ENCODE results near the gene PTGS1.

The PTGS1 gene

DNA sequence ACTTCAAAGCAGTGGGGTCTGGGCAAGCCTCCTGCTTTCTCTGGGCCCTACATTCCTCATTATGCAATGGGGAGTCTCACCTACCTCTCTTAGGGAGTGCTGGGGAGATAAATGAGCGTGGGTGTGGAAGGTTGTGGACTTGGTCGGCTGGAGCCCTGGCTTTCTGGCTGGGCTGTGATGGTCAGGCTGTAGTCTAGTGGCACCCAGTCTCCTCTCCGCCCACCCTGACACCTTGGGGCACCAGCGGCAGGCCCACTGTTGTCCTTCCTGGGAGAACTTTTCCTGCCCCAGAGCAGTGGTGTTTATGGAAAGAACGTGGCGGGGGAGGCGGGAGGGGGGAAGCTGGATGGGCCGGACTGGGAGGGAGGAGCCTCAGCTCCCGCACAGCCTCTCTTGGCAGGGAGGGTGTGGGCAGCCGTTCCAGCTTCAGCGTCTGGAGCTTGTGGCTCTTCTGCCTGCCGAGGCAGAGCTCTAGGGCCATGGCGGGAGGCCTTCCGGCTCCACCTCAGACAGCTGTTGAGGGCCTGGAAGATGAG, 4.1 kb downstream of the PTGS1 start:
- DNase-seq (ENCODE audit: low spot score), result peak; percentile 80

- no peak for DNase-seq (ENCODE audit: low spot score)
Measured at GRCh38 chr9:122376796-122377195, 6.0 kb downstream of the PTGS1 start.

DNA sequence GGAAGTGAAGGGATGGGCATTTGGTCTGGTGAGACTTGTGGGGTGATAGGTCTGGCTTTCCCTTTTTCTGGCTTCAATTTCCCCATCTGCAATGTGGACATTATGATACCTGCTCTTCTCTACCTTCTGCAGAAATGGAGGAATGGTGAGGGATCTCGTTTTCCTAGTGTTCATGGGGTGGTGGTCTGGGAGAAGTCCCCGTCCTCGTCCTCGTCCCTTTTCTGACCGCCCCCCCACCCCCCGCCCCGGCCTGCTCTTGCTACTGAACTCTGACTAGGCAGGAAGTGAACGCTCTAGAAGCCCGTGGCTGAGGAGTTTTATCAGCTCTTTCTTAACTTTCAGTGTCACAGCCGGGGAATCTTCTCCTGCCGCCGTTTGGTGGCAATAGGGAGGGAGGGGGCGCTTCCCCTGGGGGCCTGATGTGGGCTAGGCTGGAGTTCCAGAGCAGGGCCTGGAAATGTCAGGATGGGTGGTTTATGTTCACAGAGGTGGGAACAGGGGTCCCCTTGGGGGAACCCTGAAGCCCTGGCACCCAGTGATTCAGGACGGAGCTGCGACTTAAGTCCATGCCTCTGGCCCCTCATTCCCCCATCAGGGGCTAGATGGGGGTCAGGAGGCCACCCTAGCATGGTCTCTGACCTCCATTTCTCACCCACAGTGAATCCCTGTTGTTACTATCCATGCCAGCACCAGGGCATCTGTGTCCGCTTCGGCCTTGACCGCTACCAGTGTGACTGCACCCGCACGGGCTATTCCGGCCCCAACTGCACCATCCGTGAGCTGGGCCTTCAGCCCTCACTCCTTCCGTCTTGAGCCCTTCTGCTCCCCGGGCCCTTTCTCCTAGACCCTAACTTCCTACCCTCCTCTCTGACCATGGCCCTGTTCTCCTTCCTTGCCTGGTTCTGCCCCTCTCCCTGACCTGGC, 6.7 kb downstream of the PTGS1 start:
- no peak for DNase-seq (ENCODE audit: low spot score)

- no peak for DNase-seq (ENCODE audit: low spot score)
Measured at GRCh38 chr9:122378236-122378635, 7.4 kb downstream of the PTGS1 start.

DNA sequence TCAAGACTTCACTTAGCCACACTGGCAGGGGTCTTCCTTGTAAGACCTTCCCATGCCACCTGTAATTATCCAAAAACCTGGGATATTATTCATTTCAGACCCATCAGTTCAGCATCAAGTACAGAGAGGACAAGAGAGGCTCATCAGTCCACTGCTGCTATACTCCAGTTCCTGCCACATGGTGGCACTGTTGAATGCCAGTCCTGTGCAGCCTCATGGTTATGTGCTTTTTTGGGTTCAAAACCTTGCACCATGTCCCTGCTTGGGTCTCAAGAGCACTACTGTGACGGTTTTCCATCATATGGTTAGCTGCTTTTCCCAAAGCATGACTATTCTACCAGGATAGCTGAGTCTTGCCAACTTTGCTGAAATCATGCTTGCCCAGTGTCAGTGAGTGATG, 8.5 kb downstream of the PTGS1 start:
- DNase-seq (ENCODE audit: low spot score), result peak; percentile 46

- no peak for DNase-seq (ENCODE audit: low spot score)
Measured at GRCh38 chr9:122380293-122380692, 9.5 kb downstream of the PTGS1 start.

DNA sequence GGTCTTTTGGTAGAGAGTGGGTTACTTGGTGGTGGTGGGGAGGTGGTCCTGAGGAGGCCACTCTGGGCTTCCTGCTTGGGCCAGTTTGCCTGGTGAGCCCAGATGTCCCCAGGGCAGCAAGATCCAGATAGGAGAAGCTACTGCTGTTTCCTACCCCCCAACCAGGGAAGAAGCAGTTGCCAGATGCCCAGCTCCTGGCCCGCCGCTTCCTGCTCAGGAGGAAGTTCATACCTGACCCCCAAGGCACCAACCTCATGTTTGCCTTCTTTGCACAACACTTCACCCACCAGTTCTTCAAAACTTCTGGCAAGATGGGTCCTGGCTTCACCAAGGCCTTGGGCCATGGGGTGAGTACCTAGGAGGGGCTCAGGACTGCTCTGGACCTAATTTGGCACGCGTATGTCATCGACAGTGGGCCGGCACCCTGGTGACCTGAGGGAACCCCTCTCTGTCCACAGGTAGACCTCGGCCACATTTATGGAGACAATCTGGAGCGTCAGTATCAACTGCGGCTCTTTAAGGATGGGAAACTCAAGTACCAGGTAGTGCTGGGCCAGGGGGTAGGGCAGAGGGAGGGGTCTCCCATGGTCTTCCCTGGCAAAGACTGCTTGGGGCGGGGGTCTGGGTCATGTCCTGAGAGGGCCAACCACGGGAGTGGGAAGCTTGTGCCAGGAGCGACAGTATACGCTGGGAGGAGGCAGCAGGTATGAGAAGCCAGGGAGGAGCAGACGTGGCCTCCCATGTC, 10.6 kb downstream of the PTGS1 start:
- no peak for DNase-seq (ENCODE audit: low spot score)

- DNase-seq (ENCODE audit: low spot score), result no peak
Measured at GRCh38 chr9:122382901-122383850, 12.4 kb downstream of the PTGS1 start.

- no peak for DNase-seq (ENCODE audit: low spot score)
Measured at GRCh38 chr9:122383992-122384461, 13.2 kb downstream of the PTGS1 start.

DNA sequence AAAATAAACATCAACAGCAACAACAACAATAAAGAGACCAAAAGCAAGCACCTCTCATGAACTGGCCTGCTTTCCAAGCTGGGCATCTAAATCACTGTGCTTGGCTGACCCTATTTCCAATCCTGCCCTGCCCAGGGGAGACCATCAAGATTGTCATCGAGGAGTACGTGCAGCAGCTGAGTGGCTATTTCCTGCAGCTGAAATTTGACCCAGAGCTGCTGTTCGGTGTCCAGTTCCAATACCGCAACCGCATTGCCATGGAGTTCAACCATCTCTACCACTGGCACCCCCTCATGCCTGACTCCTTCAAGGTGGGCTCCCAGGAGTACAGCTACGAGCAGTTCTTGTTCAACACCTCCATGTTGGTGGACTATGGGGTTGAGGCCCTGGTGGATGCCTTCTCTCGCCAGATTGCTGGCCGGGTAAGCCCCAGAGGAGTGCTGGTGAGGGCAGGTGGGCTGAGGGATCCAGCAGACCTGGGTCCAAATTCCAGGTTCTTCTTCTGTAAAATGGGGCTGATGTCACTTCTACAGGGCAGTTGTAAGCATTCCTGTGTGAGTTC, 15.6 kb downstream of the PTGS1 start:
- no peak for DNase-seq (ENCODE audit: low spot score)

DNA sequence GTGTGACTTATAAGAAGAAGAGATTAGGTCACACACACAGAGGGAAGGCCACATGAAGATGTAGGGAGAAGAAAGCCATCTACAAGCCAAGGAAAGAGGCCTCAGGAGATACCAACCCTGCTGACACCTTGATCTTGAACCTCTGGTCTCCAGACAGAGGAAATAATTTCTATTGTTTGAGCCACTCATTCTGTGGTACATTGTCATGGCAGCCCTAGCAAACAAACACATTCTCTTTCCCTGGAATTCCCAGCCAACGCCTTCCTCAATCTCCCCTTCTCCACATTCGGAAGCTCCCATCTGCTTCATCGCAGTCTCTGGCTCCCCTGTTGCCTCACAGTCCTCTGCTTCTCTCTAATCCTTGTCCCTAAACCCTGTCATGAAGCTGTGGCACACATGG, 16.7 kb downstream of the PTGS1 start:
- no peak for DNase-seq (ENCODE audit: low spot score)

DNA sequence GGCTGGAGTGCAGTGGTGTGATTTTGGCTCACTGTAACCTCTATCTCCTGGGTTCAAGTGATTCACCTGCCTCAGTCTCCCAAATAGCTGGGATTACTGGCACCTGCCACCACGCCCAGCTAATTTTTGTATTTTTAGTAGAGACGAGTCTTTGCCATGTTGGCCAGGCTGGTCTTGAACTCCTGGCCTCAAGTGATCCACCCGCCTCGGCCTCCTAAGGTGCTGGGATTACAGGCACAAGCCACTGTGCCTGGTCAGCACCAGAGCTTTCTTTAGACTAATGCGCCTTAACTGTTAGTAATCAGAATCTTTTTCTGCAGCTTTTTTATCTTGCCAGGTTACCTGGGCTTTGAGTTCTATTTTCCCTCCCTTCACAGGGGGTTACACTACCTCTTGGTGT, 18.4 kb downstream of the PTGS1 start:
- DNase-seq (ENCODE audit: low spot score), result no peak

GRCh38 chr9:122389799-122390481, 19.1 kb downstream of the PTGS1 start:
- peak; percentile 47 for DNase-seq (ENCODE audit: low spot score)

GRCh38 chr9:122392284-122392683, 21.5 kb downstream of the PTGS1 start:
- DNase-seq (ENCODE audit: low spot score), result no peak

DNA sequence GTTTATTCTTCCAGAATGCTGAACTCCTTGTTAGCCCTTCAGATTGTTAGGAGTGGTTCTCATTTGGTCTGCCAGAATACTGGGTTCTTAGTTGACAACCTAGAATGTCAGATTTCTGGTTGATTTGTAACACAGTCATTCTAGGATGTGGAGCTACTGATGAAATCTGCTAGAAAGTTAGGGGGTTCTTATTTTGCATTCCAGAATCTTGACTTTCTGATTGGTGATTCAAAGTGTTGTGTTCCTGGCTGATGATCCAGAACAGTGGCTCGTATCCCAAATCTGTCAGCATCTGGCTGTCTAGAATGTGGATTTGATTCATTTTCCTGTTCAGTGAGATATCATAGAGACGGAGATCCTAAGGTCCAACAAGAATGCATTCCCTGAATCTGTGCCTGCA, 21.9 kb downstream of the PTGS1 start:
- DNase-seq (ENCODE audit: low spot score), result no peak

GRCh38 chr9:122393284-122393983, 22.6 kb downstream of the PTGS1 start:
- DNase-seq (ENCODE audit: low spot score), result no peak

DNA sequence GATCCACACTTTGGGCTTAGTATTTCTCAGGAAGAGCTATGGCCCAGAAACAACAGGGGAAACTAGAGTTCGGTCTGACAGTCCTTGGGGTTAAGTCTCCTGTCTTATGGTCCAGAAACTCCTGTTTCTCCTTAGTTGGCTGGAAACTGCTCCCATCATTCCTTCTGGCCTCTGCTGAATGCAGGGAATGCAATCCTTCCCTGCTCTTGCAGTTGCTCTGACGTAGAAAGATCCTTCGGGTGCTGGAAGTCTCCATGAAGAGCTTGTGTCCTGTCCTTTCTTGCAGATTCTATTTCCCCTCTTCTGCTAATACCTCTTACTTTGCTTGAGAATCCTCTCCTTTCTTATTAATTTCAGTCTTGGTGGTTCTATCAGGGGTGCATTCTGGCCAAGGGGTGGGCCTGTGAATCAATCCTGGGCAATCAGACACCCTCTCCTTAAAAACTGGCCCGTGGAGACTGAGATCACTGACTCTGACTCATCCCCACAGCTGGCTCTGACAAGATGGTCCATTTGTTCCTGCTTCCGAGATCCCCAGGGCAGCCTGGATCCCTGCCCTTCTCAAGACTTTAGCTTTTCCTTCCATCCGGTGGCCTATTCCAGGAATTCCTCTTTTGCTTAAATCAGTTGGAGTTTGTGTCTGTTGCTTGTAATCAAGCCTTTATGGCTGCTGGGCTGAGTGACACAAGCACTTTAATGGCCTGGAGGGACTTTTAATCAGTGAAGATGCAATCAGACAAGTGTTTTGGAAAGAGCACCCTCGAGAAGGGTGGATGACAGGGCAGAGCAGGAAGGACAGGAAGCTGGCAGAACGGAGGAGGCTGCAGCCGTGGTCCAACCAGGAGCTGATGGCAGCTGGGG, 23.7 kb downstream of the PTGS1 start:
- peak; percentile 6 for DNase-seq (ENCODE audit: low spot score)

- DNase-seq (ENCODE audit: low spot score), result no peak
Measured at GRCh38 chr9:122396614-122397148, 25.9 kb downstream of the PTGS1 start.

GRCh38 chr9:122397749-122398148, 26.9 kb downstream of the PTGS1 start:
- no peak for DNase-seq (ENCODE audit: low spot score)

Measured in iPS-NIHi11 (cell line).